Renal cortex interstitium (tissue), 11 donors: ENCODE measurements around the gene SEC11A. TPM values are rescaled to one million over a fixed set of nuclear protein-coding genes. Genes with fewer than 3 reads are reported as not detected.
"Not testable (repeated sequence)": the region's sequence is repeated elsewhere in the genome, so short reads cannot be mapped to it uniquely, and the experiment has no call there.

Source experiments
- DNase-seq, 11 donors: peaks; one replicate each; pipeline ENCODE4 v3.0.0-alpha.2; 2013; ENCODE audit warnings: low read depth in 9 of 11, low spot score in 4 of 11; ENCODE audit errors: extremely low read depth in 1 of 11
- polyA plus RNA-seq, 3 donors: library from polyadenylated mRNA; unstranded; fragments of 120-200 nt; gene quantifications; one replicate each; pipeline ENCODE4 v1.2.1, GENCODE V29; 2013; ENCODE audit not compliant: insufficient read length in 3 of 3

Gene SEC11A
- polyA plus RNA-seq, 3 donors: 233 to 301 (median 271) TPM

DNA sequence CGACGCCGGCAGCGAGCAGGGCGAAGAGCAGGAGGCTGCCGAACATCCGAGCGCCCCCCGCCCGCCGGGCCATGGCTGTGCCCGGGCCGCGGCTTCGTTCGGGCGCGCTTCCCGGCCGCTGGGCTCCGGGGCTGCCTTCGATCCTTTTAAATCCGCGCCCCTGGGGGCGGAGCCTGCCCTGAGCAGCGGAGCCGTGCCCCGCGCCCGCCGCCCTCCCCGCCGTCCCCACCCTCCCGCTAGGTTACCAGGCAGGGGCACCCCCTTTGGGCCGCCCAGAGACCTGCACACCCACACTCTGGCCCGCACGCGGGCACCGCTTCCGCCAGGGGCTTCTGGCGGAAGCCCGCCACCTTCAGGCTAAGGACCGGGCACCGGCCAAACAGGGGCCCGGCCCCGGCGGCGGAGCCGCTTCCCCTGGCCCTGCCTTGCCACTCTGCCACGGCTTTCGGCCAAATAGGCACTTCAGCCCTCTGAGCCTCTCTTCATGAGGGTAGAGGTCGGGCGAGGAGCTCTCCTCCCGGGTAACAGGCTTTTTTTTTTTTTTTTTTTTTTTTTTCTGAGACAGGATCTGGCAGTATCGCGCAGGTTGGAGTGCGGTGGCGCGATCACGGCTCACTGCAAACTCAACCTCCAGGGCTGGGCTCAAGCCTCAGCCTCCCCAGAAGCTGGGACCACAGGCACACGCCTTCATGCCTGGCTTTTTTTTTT, 57.7 kb downstream of the SEC11A start, which contains the start of gene NMB:
Gene NMB (minus strand): TSS at position 120 of the 708 bp plus-strand sequence. CDS start 47 bp downstream, at position 73.
- peak; percentile 41 to 76 (median 67) for DNase-seq

GRCh38 chr15:84657748-84658079, 58.2 kb downstream of the SEC11A start:
- DNase-seq: no peak

DNA sequence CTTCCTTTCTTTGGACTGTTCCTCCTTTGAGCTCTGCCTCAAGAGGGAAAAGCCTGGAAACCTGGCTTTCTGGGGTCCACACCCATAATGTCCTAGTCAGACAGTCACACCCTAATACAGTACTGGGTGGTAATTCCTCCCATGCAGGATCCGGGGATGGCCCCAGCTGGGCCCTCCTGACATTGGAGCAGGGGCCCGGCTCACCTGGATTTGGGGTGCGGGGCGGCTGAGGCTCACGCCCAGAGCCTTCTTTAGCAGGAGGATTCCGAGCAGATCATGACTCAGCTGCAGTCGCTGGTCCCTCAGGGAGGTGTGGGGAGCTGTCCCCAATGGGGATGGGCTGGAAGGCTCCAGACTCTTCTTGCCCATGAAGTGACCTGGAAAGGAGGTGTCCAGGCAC, 59.0 kb downstream of the SEC11A start:
- DNase-seq: no peak

DNA sequence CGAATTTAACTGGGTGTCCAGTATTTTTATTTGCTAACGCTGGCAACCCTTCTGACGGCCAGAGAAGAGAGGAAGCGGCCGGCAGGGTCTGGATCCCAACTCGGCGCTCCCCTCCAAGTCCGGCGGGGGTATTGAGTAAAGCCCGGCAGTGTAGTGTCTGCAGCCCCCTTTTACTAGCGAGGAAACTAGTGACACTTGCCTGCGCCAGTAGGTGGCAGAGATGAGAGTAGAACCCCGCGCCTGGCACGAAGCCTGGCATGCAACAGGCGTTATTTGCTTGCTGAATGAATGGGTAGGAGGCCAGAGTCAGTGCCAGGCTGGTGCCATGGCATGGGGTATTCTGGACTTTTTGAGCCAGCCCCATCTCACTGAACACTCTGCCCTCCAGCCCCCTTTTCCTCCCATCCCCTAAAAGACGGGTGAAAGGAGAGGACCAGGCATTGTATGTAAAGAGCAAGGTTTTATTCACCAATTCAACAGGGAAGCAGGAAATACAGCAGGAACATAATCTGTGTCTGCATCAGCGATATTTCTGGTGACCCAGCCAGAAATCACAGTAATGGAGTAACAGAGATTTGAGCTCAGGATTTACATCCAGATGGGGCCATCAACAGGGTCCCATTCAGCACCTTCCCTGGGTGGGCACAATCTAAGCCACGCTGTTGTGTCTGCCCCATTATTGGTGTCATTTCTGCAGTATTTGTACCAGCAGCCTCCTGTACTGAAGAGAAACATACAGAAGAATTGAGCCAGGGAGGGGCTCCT, 61.1 kb downstream of the SEC11A start:
- DNase-seq: peak in 6 of 11 donors; percentile 29 to 70 (median 57)

DNA sequence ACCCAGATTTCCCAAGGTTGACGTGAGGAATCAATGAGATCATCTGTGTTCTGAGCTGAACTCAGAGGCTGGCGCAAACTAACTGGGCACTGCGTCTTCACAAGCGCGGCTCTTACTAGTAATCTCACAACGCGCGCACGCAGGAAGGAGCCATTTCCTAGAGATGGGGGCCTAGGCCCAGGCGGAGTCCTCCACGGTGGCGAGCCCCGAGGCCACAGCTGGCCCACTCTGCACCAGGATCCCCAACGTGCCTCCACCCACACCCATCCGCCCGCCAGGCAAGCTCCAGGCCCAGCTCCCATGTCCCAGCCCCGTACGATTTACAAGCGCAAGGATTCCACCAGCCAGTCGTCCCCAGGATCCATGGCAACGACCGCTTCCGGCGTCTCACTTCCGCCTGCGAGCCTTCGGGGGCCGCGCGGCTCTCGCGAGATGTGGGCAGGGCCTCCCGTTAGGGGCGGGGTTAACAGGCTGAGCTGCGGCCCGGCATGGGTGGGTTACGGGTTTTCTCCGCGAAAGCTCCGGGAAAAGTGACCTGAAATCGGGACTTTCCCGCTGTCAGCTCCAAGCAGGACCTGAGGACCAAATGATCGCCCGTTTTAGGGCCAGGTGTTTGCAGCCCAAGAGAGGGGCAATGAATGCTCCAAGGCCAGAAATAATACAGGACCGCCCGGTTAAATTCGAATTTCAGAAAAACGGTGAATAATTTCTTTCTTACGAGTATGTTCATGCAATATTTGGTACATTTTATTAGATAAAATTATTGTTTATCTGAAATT, 61.8 kb downstream of the SEC11A start, which contains the start of gene WDR73:
Gene WDR73 (minus strand): TSS at position 374 of the 779 bp plus-strand sequence. CDS start 9 bp downstream, at position 365.
- DNase-seq: peak; percentile 90 to 97 (median 96)

DNA sequence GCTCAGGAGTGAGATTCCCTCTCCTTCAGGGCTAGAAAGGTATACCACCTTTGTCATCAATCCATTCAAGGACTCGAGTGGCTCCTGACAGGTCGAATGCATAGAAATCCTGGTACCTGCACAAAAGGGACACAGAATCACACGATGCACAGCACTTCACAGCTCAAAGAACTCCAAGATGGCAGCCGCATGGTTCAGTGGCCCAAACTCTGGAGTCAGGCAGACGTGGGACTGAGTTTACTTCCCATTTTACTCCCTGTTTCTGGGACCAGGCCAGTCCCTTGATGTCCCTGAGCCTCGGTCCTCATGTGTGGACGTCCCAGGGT, 62.4 kb downstream of the SEC11A start:
- no peak for DNase-seq

DNA sequence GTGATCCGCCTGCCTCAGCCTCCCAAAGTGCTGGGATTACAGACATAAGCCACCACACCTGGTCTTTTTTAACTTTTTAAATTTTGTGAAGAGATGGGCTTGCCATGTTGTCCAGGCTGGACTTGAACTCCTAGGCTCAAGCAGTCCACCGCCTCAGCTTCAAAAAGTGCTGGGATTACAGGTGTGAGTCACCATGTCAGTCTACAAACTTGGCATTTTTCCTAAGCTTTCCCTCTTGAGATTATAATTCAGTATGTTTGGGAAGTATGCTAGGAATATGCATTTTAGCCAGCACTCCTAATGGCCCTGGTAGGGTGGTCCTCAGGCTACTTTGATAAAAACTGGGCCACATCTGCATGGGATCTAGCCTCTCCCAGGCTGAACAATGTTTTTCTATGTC, 66.2 kb downstream of the SEC11A start:
- DNase-seq: no peak

- DNase-seq: no peak
These were observed 67.4 kb downstream of the SEC11A start for GRCh38 chr15:84648539-84648938.

- no peak for DNase-seq
These were observed 68.2 kb downstream of the SEC11A start for GRCh38 chr15:84647726-84648125.

- DNase-seq: no peak
These were observed 69.9 kb downstream of the SEC11A start for GRCh38 chr15:84645997-84646396.

DNA sequence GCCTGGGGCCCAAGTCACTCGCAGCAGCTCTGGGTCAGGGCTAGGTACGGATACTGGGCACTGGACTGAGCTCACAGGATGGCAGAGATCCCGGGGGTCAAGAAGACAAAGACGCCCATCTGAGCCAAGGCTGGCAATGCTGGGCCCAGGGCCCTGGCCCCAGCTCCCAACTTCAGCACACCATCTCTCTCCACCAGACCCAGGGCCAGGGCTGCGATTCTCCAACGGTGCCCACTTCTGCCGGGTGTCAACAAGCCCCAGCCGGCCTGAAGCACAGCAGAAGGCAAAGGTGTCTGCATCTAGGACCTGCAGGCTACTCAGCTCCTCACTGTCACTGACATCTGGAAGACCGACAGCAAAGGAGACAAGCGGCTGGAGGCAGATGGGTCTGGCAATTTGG, 70.4 kb downstream of the SEC11A start:
- DNase-seq: no peak

- no peak for DNase-seq
These were observed 72.1 kb downstream of the SEC11A start for GRCh38 chr15:84643838-84644237.

DNA sequence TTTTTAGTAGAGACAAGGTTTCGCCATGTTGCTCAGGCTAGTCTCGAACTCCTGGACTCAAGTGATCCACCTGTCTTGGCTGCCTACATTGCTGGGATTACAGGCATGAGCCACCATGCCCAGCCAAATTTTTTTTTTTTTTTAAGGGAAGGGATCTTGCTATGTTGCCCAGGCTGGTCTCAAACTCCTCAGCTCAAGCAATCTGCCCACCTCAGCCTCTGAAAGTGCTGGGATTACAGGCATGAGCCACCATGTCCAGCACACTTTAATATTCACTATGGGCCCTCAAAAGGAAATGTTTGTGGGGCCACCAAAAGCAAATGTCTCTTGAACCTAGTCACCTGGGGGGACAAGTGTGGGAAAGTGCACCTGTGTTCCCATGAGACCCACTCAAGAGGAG, 73.3 kb downstream of the SEC11A start:
- DNase-seq: not testable (repeated sequence)

- not testable (repeated sequence) for DNase-seq
These were observed 74.1 kb downstream of the SEC11A start for GRCh38 chr15:84641871-84642270.

DNA sequence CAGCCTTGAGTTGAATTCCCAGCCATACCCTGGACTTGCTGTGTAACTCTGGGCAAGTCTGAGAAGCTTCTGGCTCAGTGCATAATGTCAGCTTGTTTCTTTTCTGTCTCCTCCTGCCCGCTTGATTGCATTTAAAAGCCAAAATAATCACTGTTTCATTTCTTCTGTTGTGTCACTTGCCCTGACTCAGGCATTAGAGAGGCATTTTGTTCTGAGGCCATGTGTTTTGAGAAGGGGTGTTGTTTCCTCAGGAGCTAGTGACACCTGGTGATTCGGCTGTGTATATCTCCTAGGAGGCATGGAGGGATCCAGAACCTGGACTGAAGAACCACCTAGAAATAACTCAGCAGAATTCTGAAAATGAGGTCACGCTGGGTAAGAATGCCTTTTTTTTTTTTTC, 77.8 kb downstream of the SEC11A start:
- DNase-seq: no peak

DNA sequence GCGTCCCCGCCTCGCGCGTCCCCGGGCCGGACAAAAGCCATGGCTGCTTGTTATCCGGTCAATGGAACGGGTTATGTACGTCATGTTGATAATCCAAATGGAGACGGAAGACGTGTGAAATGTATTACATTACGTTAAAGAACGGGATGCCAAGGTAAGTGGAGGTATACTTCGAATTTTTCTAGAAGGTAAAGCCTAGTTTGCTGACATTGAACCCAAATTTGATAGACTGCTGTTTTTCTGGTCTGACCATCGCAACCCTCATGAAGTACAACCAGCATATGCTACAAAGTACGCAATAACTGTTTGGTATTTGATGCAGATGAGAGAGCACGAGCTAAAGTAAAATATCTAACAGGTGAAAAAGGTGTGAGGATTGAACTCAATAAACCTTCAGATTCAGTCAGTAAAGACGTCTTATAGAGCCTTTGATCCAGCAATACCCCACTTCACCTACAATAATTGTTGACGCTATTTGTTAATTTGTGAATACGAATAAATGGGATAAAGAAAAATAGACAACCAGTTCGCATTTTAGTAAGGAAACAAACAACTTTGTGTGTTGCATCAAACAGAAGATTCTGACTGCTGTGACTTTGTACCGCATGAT, 81.6 kb downstream of the SEC11A start:
- DNase-seq: no peak

GRCh38 chr15:84633311-84634227, 82.4 kb downstream of the SEC11A start:
- peak in 8 of 11 donors; percentile 44 to 68 (median 60) for DNase-seq

DNA sequence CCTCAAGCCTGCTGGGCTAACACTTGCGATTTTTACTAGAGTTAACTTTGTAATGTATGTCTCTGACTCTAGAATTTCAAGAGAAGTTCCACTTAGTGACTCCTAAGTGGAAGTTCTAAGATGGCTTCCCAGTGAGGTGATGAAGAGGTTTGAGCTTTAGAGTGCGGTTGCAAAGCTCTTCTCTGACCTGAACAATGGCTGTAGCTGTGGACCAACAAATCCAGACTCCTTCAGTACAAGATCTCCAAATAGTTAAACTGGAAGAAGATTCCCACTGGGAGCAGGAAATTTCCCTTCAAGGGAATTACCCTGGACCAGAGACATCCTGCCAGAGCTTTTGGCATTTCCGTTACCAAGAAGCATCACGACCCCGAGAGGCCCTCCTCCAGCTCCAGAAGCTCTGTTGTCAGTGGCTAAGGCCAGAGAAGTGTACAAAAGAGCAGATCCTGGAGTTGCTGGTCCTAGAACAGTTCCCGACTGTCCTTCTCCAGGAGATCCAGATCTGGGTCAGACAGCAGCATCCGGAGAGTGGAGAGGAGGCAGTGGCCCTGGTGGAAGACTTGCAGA, 84.2 kb downstream of the SEC11A start:
- no peak for DNase-seq
